Measurements from ENCODE around the gene DGKQ.
"Not testable (repeated sequence)": the region's sequence is repeated elsewhere in the genome, so short reads cannot be mapped to it uniquely, and the experiment has no call there.

DGKQ gene

GRCh38 chr4:918591-918990 lies 54.8 kb downstream of the DGKQ start:
- not testable (repeated sequence) for DNase-seq

- DNase-seq, result no peak
Observed at GRCh38 chr4:917992-918391, 55.4 kb downstream of the DGKQ start.

- DNase-seq, result no peak
Observed at GRCh38 chr4:917466-917865, 55.9 kb downstream of the DGKQ start.

- DNase-seq, result no peak
Observed at GRCh38 chr4:915595-915994, 57.8 kb downstream of the DGKQ start.

GRCh38 chr4:915041-915474 lies 58.3 kb downstream of the DGKQ start:
- DNase-seq, result no peak

- no peak for DNase-seq
Observed at GRCh38 chr4:914531-914930, 58.8 kb downstream of the DGKQ start.

GRCh38 chr4:913280-913618 lies 60.1 kb downstream of the DGKQ start:
- no peak for DNase-seq

- no peak for DNase-seq
Observed at GRCh38 chr4:912548-913279, 60.7 kb downstream of the DGKQ start.

GRCh38 chr4:911871-912490 lies 61.4 kb downstream of the DGKQ start:
- DNase-seq, result no peak

- no peak for DNase-seq
Observed at GRCh38 chr4:911221-911751, 62.1 kb downstream of the DGKQ start.

GRCh38 chr4:910366-911091 lies 62.8 kb downstream of the DGKQ start:
- DNase-seq, result no peak

GRCh38 chr4:909821-910220 lies 63.5 kb downstream of the DGKQ start:
- no peak for DNase-seq

- no peak for DNase-seq
Observed at GRCh38 chr4:909131-909571, 64.2 kb downstream of the DGKQ start.

All from NCI-H446 treated with DMSO at 0.1 percent for 48 hours (cell line).